Measurements from ENCODE around the gene ARHGEF37. TPM values are rescaled to one million over a fixed set of nuclear protein-coding genes. Genes with fewer than 3 reads are reported as not detected.

Gene ARHGEF37
- total RNA-seq, 4 donors from 2014 or later: 45.4 to 75.3 (median 65.3) TPM

DNA sequence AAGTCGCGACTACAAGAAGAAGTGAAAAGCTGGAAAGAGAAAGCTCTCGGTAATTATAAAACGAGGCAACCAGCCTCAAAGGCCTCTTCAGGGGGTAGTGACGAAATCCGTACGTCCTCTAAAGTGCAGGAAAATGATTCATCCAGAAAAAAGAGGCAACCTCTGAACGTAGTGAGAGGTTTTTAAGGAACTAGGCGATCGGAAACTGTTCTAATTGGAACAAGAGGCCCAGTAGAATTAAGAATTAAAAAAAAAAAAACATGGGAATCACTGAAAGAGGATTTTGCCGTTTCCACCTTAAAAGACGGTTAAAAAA, 31.1 kb upstream of the ARHGEF37 start:
- Histone ChIP-seq H3K4me3 (peak overlapping the region; percentile 78), H3K36me3 (peaks cover 16% of the 10 kb centered on the region), H3K4me1 (peaks cover 49% of the 10 kb centered on the region), H3K27ac (peak overlapping the region; percentile 99), H3K27me3 (no peaks in the 10 kb centered on the region), H3K9me3 (no peaks in the 10 kb centered on the region)
- DNase-seq (ENCODE audit: low spot score in 2 of 2): no peak
- WGBS: under 1% methylated on average over 12 of the region's 12 CpGs
- no peak for TF ChIP-seq EP300 (IDR thresholded peaks at IDR 0.05)
- peak in 1 of 3 donors; percentile 0 for TF ChIP-seq POLR2AphosphoS5 (IDR thresholded peaks at IDR 0.05)
- TF ChIP-seq POLR2A (IDR thresholded peaks at IDR 0.05): no peak
- TF ChIP-seq, protein P1, sequence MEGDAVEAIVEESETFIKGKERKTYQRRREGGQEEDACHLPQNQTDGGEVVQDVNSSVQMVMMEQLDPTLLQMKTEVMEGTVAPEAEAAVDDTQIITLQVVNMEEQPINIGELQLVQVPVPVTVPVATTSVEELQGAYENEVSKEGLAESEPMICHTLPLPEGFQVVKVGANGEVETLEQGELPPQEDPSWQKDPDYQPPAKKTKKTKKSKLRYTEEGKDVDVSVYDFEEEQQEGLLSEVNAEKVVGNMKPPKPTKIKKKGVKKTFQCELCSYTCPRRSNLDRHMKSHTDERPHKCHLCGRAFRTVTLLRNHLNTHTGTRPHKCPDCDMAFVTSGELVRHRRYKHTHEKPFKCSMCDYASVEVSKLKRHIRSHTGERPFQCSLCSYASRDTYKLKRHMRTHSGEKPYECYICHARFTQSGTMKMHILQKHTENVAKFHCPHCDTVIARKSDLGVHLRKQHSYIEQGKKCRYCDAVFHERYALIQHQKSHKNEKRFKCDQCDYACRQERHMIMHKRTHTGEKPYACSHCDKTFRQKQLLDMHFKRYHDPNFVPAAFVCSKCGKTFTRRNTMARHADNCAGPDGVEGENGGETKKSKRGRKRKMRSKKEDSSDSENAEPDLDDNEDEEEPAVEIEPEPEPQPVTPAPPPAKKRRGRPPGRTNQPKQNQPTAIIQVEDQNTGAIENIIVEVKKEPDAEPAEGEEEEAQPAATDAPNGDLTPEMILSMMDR (IDR thresholded peaks at IDR 0.05): no peak

DNA sequence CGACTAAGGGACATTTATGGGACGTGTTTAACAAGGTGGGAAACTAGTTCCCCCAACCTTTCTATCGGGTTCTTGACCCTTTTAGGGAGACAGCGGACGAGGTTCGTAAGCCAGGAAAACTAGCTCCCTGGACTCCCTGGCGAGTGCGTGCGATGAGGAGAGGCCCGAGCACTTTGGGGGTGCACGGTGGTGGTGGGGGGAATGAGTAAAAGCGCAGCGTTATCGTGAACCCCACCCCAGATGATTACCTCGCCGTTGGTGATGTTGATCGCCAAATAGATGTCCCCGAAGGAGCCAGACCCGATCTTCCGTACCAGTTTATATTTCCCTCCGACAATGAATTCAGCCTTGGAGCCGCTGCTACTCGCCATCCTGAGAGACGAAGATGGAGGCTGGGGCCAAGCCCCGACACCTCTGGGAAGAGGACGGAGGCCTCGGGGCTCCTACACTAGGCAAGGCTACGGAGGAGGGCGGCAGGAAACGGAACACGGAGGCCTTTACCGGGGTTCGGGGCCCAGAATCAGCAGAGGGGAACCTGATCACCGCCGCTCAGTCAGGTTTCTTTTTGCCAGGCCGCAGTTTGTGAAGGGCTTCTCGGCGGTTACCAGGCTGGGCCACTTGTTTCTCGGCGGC, 30.6 kb upstream of the ARHGEF37 start:
- DNase-seq (ENCODE audit: low spot score in 2 of 2): peak in 1 of 2 donors; percentile 77
- TF ChIP-seq EP300 (IDR thresholded peaks at IDR 0.05): no peak
- no peak for TF ChIP-seq POLR2A (IDR thresholded peaks at IDR 0.05)
- TF ChIP-seq, protein P1 (IDR thresholded peaks at IDR 0.05): no peak
- Histone ChIP-seq H3K4me1 (peaks cover 44% of the 10 kb centered on the region), H3K27ac (peak overlapping the region; percentile 99), H3K4me3 (peak overlapping the region; percentile 78), H3K36me3 (peaks cover 11% of the 10 kb centered on the region), H3K27me3 (no peaks in the 10 kb centered on the region), H3K9me3 (no peaks in the 10 kb centered on the region)
- 0% methylated on average over 32 of the region's 40 CpGs for WGBS

DNA sequence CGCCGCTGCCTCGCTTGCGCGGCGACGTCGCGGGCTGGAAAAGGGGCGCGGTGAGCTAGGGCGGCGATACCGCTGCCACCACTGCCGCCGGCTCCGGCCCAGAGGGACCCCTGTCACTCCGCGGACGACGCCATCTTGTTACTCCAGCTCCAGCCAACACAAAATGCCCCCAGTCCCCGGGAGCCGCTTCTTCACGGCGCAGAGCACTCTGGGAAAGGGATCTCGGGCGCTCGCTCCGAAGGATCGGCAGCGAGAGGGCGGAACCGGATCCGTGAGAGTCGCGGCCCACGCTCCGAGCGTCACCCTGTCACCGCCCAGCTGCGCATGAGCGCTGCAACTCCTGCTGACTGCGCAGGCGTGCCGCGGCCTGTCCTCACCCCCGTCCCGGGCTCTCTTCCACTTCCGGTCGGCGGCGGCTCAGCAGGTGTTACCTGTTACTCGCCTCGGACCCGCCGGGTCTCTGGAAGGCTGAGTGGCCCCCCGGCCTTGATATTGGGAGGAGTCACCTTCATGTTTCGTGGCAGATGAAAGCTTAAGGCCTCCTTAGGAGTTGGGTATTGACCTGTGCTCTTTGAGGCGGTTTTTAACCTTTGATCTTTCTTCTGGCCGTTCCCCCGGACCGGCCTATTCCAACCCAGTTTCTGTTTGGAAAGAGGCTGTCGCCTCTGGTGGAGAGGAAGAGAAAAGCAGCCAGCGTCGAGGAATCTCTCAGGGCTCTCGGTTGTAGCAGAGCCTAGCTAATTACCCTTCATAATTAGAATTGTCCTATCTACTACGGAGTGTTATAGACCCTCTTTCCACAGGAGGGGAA, 29.9 kb upstream of the ARHGEF37 start, which contains the start of gene CSNK1A1:
CSNK1A1 (minus strand) TSS at position 213 of the 811 bp plus-strand sequence. CDS start 475 bp downstream, outside the sequence.
- 2% methylated on average over 20 of the region's 67 CpGs for WGBS
- TF ChIP-seq POLR2AphosphoS5 (IDR thresholded peaks at IDR 0.05): peak; percentile 29 to 93 (median 66)
- no peak for TF ChIP-seq EP300 (IDR thresholded peaks at IDR 0.05)
- peak; percentile 65 to 93 for TF ChIP-seq POLR2A (IDR thresholded peaks at IDR 0.05)
- TF ChIP-seq, protein P1 (IDR thresholded peaks at IDR 0.05): peak; percentile 81 to 89
- H3K36me3 ChIP-seq: peaks cover 4% of the 10 kb centered on the region
- no peaks in the 10 kb centered on the region for H3K27me3 ChIP-seq
- H3K4me3 ChIP-seq: peak within 1 kb of the TSS; percentile 78
- H3K27ac ChIP-seq: peak within 1 kb of the TSS; percentile 99
- DNase-seq (ENCODE audit: low spot score in 2 of 2): peak; percentile 98 to 99
- H3K4me1 ChIP-seq: peaks cover 37% of the 10 kb centered on the region
- H3K9me3 ChIP-seq: no peaks in the 10 kb centered on the region

DNA sequence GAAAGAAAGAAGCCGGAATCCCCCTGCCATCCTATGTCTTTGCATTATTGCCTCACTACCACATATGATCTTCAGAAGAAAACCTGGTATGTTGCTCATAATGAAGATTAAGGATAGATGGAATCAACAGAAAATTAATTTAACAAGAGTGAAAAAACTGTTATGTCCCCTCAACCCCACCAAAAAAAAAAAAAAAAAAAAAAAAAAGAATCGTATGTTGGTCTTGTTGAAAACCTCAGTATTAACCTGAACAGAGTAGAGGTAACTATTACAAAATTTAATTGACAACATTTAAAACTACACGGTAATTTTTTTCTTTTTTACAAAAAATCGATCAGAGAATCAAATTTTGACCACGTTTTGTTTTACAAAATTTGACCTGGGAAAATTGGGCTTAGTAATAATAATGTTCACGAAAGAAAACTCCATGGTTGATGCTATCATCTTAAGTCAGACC, 29.2 kb upstream of the ARHGEF37 start:
- 26% methylated on average over 6 of the region's 6 CpGs for WGBS
- peaks cover 31% of the 10 kb centered on the region for H3K4me1 ChIP-seq
- H3K36me3 ChIP-seq: peaks cover 4% of the 10 kb centered on the region
- H3K27me3 ChIP-seq: no peaks in the 10 kb centered on the region
- DNase-seq (ENCODE audit: low spot score in 2 of 2): no peak
- no peaks in the 10 kb centered on the region for H3K9me3 ChIP-seq
- TF ChIP-seq POLR2A (IDR thresholded peaks at IDR 0.05): no peak
- TF ChIP-seq, protein P1 (IDR thresholded peaks at IDR 0.05): no peak
- TF ChIP-seq EP300 (IDR thresholded peaks at IDR 0.05): no peak
- no peak for TF ChIP-seq POLR2AphosphoS5 (IDR thresholded peaks at IDR 0.05)
- H3K27ac ChIP-seq: peak overlapping the region; percentile 99
- H3K4me3 ChIP-seq: peak overlapping the region; percentile 78

DNA sequence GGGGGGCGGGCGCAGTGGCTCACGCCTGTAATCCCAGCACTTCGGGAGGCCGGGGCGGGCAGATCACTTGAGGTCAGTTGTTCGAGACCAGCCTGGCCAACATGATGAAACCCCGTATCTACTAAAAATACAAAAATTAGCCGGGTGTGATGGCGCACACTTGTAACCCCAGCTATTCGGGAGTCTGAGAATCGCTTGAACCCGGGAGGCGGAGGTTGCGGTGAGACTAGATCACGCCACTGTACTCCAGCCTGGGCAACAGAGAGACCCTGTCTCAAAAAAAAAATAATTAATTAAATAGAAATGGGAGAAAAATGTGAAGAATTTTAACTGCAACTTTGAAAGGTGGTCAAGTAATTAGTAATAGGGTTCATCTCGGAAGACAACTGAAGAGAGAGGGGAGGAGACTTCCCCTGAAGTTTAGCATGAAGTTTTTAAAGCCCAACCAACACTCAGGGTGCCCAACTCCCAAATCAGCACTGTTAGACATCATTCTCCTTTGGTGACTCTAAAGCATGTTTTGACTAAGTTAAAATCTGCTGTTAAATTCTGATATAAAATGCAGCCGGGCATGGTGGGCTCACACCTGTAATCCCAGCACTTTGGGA, 28.6 kb upstream of the ARHGEF37 start:
- Histone ChIP-seq H3K4me3 (no peak overlapping the region), H3K36me3 (peaks cover 4% of the 10 kb centered on the region), H3K27me3 (no peaks in the 10 kb centered on the region), H3K9me3 (no peaks in the 10 kb centered on the region), H3K27ac (no peak overlapping the region), H3K4me1 (peaks cover 25% of the 10 kb centered on the region)
- DNase-seq (ENCODE audit: low spot score in 2 of 2): no peak
- TF ChIP-seq POLR2A (IDR thresholded peaks at IDR 0.05) (no peak), EP300 (IDR thresholded peaks at IDR 0.05) (no peak), POLR2AphosphoS5 (IDR thresholded peaks at IDR 0.05) (no peak)
- TF ChIP-seq, protein P1 (IDR thresholded peaks at IDR 0.05): no peak
- 90% methylated on average over 18 of the region's 18 CpGs for WGBS
